ENCODE data around the gene TKFC. TPM values are rescaled to one million over a fixed set of nuclear protein-coding genes. Genes with fewer than 3 reads are reported as not detected.

Gene TKFC
- total and polyA plus RNA-seq, 2 donors from 2014 or later = 64.6 to 107 TPM

GRCh38 chr11:61390161-61390560, 57.1 kb downstream of the TKFC start:
- H3K27ac ChIP-seq (ENCODE audit: low read depth in 2 of 2, low read length in 2 of 2) = no peak overlapping the region
- H3K4me3 ChIP-seq (ENCODE audit: low read length in 3 of 3) = no peak overlapping the region
- H3K9me3 ChIP-seq (ENCODE audit: control insufficient read depth in 2 of 3, insufficient read depth in 1 of 3, low read length in 3 of 3) = no peaks in the 10 kb centered on the region
- peaks cover 0 to 6% (median 2%) of the 10 kb centered on the region in 3 donors for H3K36me3 ChIP-seq (ENCODE audit: control insufficient read depth in 2 of 3, insufficient read depth in 3 of 3, low read length in 3 of 3)
- DNase-seq (no peak), FAIRE-seq (no peak)
- H3K27me3 ChIP-seq (ENCODE audit: control insufficient read depth, insufficient read depth, low read length) = no peaks in the 10 kb centered on the region
- no peak overlapping the region for H3K9ac ChIP-seq (ENCODE audit: low read length in 3 of 3)
- H3K4me1 ChIP-seq (ENCODE audit: control insufficient read depth in 2 of 3, insufficient read depth in 2 of 3, low read depth in 1 of 3, low read length in 3 of 3) = peaks cover 3 to 8% (median 8%) of the 10 kb centered on the region in 3 donors
- no peak for TF ChIP-seq CTCF (IDR thresholded peaks at IDR 0.05; ENCODE audit: borderline replicate concordance, extremely low read depth, insufficient read depth)
- intact Hi-C loops (cut with DNase I) = no loop called here

GRCh38 chr11:61392981-61393595, 60.1 kb downstream of the TKFC start:
- peaks cover 3 to 8% (median 6%) of the 10 kb centered on the region in 3 donors for H3K4me1 ChIP-seq (ENCODE audit: control insufficient read depth in 2 of 3, insufficient read depth in 2 of 3, low read depth in 1 of 3, low read length in 3 of 3)
- intact Hi-C loops (cut with DNase I) = no loop called here
- FAIRE-seq (no peak), DNase-seq (peak in 4 of 5 donors; percentile 17 to 51 (median 46))
- H3K36me3 ChIP-seq (ENCODE audit: control insufficient read depth in 2 of 3, insufficient read depth in 3 of 3, low read length in 3 of 3) = peaks cover 5 to 6% (median 6%) of the 10 kb centered on the region in 3 donors
- no peaks in the 10 kb centered on the region for H3K9me3 ChIP-seq (ENCODE audit: control insufficient read depth in 2 of 3, insufficient read depth in 1 of 3, low read length in 3 of 3)
- H3K27ac ChIP-seq (ENCODE audit: low read depth in 2 of 2, low read length in 2 of 2) = peak overlapping the region; percentile 72 to 80
- H3K27me3 ChIP-seq (ENCODE audit: control insufficient read depth, insufficient read depth, low read length) = no peaks in the 10 kb centered on the region
- peak overlapping the region; percentile 39 to 95 (median 78) for H3K9ac ChIP-seq (ENCODE audit: low read length in 3 of 3)
- peak overlapping the region; percentile 86 to 99 (median 92) for H3K4me3 ChIP-seq (ENCODE audit: low read length in 3 of 3)
- TF ChIP-seq CTCF (IDR thresholded peaks at IDR 0.05; ENCODE audit: borderline replicate concordance, extremely low read depth, insufficient read depth) = no peak

Other genes starting within 250 kb of the TKFC start
- 2.9 TPM for gene CD5, start 230.7 kb upstream of the TKFC start, total RNA-seq
- gene CD5, start 230.7 kb upstream of the TKFC start, polyA plus RNA-seq (ENCODE audit: insufficient read depth, low read depth, low replicate concordance) = 0.26 TPM
- gene VPS37C, start 171.8 kb upstream of the TKFC start, total RNA-seq = 31.8 TPM
- 13.9 TPM for gene VPS37C, start 171.8 kb upstream of the TKFC start, polyA plus RNA-seq (ENCODE audit: insufficient read depth, low read depth, low replicate concordance)
- 0.54 TPM for gene PGA3, start 129.7 kb upstream of the TKFC start, total RNA-seq
- not detected for gene PGA3, start 129.7 kb upstream of the TKFC start, polyA plus RNA-seq (ENCODE audit: insufficient read depth, low read depth, low replicate concordance)
- gene PGA4, start 110.9 kb upstream of the TKFC start, total RNA-seq = not detected
- gene PGA4, start 110.9 kb upstream of the TKFC start, polyA plus RNA-seq (ENCODE audit: insufficient read depth, low read depth, low replicate concordance) = not detected
- 0.35 TPM for gene PGA5, start 92.1 kb upstream of the TKFC start, total RNA-seq
- gene PGA5, start 92.1 kb upstream of the TKFC start, polyA plus RNA-seq (ENCODE audit: insufficient read depth, low read depth, low replicate concordance) = not detected
- 1.2 TPM for gene VWCE, start 37.9 kb upstream of the TKFC start, total RNA-seq
- gene VWCE, start 37.9 kb upstream of the TKFC start, polyA plus RNA-seq (ENCODE audit: insufficient read depth, low read depth, low replicate concordance) = 0.32 TPM
- gene DDB1, start 123 bp upstream of the TKFC start, total RNA-seq = 185 TPM
- gene DDB1, start 123 bp upstream of the TKFC start, polyA plus RNA-seq (ENCODE audit: insufficient read depth, low read depth, low replicate concordance) = 131 TPM
- gene CYB561A3, start 28.7 kb downstream of the TKFC start, total RNA-seq = 36.8 TPM
- gene CYB561A3, start 28.7 kb downstream of the TKFC start, polyA plus RNA-seq (ENCODE audit: insufficient read depth, low read depth, low replicate concordance) = 29.7 TPM
- gene TMEM138, start 29.1 kb downstream of the TKFC start, total RNA-seq = 42.3 TPM
- 62.3 TPM for gene TMEM138, start 29.1 kb downstream of the TKFC start, polyA plus RNA-seq (ENCODE audit: insufficient read depth, low read depth, low replicate concordance)
- gene TMEM216, start 59.4 kb downstream of the TKFC start, total RNA-seq = 11.1 TPM
- 16.2 TPM for gene TMEM216, start 59.4 kb downstream of the TKFC start, polyA plus RNA-seq (ENCODE audit: insufficient read depth, low read depth, low replicate concordance)
- 94.5 TPM for gene CPSF7, start 96.7 kb downstream of the TKFC start, total RNA-seq
- 28.4 TPM for gene CPSF7, start 96.7 kb downstream of the TKFC start, polyA plus RNA-seq (ENCODE audit: insufficient read depth, low read depth, low replicate concordance)
- gene SDHAF2, start 96.9 kb downstream of the TKFC start, total RNA-seq = 40.7 TPM
- 77.1 TPM for gene SDHAF2, start 96.9 kb downstream of the TKFC start, polyA plus RNA-seq (ENCODE audit: insufficient read depth, low read depth, low replicate concordance)
- 2.9 TPM for gene LRRC10B, start 175.5 kb downstream of the TKFC start, total RNA-seq
- 1.0 TPM for gene LRRC10B, start 175.5 kb downstream of the TKFC start, polyA plus RNA-seq (ENCODE audit: insufficient read depth, low read depth, low replicate concordance)
- 5.7 TPM for gene SYT7, start 247.8 kb downstream of the TKFC start, total RNA-seq
- gene SYT7, start 247.8 kb downstream of the TKFC start, polyA plus RNA-seq (ENCODE audit: insufficient read depth, low read depth, low replicate concordance) = 6.7 TPM

All from kidney (tissue), 14 donors.